ENCODE measurements around the gene STAG3. TPM values are rescaled to one million over a fixed set of nuclear protein-coding genes. Genes with fewer than 3 reads are reported as not detected.

STAG3 gene
- total and polyA plus RNA-seq, 10 of the 15 experiments (the other 5 are each of a cell fraction or from before 2014, with no cell fraction given), result 73.0 to 306 (median 120) TPM

- Histone ChIP-seq H3K9ac (ENCODE audit: control insufficient read depth, insufficient read depth, low read length) (peak overlapping the region; percentile 41; the same call in 1 of the 2 replicates), H3K27me3 (replicated peaks in 1 of 2; ENCODE audit: control insufficient read depth in 2 of 2, insufficient read depth in 2 of 2, low read length in 1 of 2) (peaks cover 4 to 6% of the 10 kb centered on the region in 2 experiments; a peak in 3 of 4 replicates), H4K20me1 (ENCODE audit: control insufficient read depth, insufficient read depth) (no peaks in the 10 kb centered on the region), H3K27ac (ENCODE audit: control insufficient read depth, insufficient read depth) (no peak overlapping the region), H3K4me3 (peak overlapping the region; percentile 60), H3K4me1 (ENCODE audit: control insufficient read depth, insufficient read depth, low read length) (peaks cover 49% of the 10 kb centered on the region), H3K36me3 (ENCODE audit: control insufficient read depth in 2 of 2, insufficient read depth in 2 of 2, low read length in 1 of 2) (no peaks in the 10 kb centered on the region), H3K79me2 (ENCODE audit: control insufficient read depth, insufficient read depth, low read length) (no peaks in the 10 kb centered on the region), H3K4me2 (ENCODE audit: control insufficient read depth, insufficient read depth) (peak overlapping the region; percentile 66), H2AFZ (ENCODE audit: control insufficient read depth, low read depth, low read length) (peak overlapping the region; percentile 39), H3K9me3 (replicated peaks; ENCODE audit: control insufficient read depth, insufficient read depth, low read length) (no peaks in the 10 kb centered on the region)
- intact Hi-C loops (cut with micrococcal nuclease; ENCODE audit: unreplicated experiment), result no loop called here
- ATAC-seq (peak; percentile 14; the same call in 1 of the 3 replicates), FAIRE-seq (peak; percentile 38), DNase-seq (ENCODE audit: low read depth, low spot score) (no peak)
- no TSS peak for BruUV-seq (replicated peaks)
- TF ChIP-seq CREM (IDR thresholded peaks at IDR 0.05; ENCODE audit: low read depth) (no peak), RBBP5 (conservative IDR thresholded peaks at IDR 0.05) (no peak), NR2F1 (conservative IDR thresholded peaks at IDR 0.05) (no peak), NBN (IDR thresholded peaks at IDR 0.05) (no peak), MEF2A (IDR thresholded peaks at IDR 0.05; ENCODE audit: insufficient read depth, low read depth, low read length) (no peak)
- ChIA-PET POLR2A (interaction anchor here (0.6 to 3.3 kb wide), 8 partner anchors 10 to 67 kb away, joined by 3 to 11 read pairs (median 3); partner anchors contain the start of genes GPC2, LAMTOR4 and STAG3), CTCF (interaction anchor here (0.9 to 2.1 kb wide), 9 partner anchors 8 to 54 kb away, joined by 3 to 8 read pairs (median 5); partner anchors contain the start of genes LAMTOR4 and TRAPPC14), SMC1A (ENCODE audit: uncharacterized antibody, unreplicated experiment) (interaction anchor here (1.1 to 2.0 kb wide), 6 partner anchors 13 to 54 kb away, joined by 3 to 7 read pairs (median 4); partner anchors contain the start of gene LAMTOR4), RAD21 (ENCODE audit: unreplicated experiment) (interaction anchor here (0.8 to 1.9 kb wide), 10 partner anchors 10 to 241 kb away, joined by 3 to 7 read pairs (median 4); partner anchors contain the start of genes GPC2, LAMTOR4 and STAG3)
- in situ Hi-C loops (cut with MboI), result no loop called here
- 14% methylated on average over 12 of the region's 14 CpGs for WGBS (ENCODE audit: insufficient coverage, insufficient replicate concordance, low lambda C conversion rate, missing lambda C conversion rate)
Measured at GRCh38 chr7:100166970-100167911, 10.5 kb upstream of the STAG3 start.
